Measurements from ENCODE around the gene KCNMB1. TPM values are rescaled to one million over a fixed set of nuclear protein-coding genes. Genes with fewer than 3 reads are reported as not detected.

The KCNMB1 gene
- polyA plus RNA-seq, 1 donor (not counting 4 experiments of a cell fraction or from before 2014, with no cell fraction given), result not detected

GRCh38 chr5:170336065-170336464, 53.1 kb downstream of the KCNMB1 start:
- H3K4me1 ChIP-seq (ENCODE audit: control insufficient read depth, extremely low read depth, insufficient read depth, low read length), result no peaks in the 10 kb centered on the region

GRCh38 chr5:170334626-170335025, 54.5 kb downstream of the KCNMB1 start:
- Histone ChIP-seq H3K4me1 (ENCODE audit: control insufficient read depth, extremely low read depth, insufficient read depth, low read length) (no peaks in the 10 kb centered on the region), H3K27me3 (ENCODE audit: control insufficient read depth, extremely low read depth, insufficient read depth, low read length) (no peaks in the 10 kb centered on the region), H3K79me2 (ENCODE audit: control insufficient read depth, insufficient read depth, low read length) (no peaks in the 10 kb centered on the region), H3K9me3 (ENCODE audit: control insufficient read depth, low read depth, low read length) (no peaks in the 10 kb centered on the region), H4K20me1 (ENCODE audit: control insufficient read depth, extremely low read depth, insufficient read depth, low read length) (no peaks in the 10 kb centered on the region), H3K4me3 (ENCODE audit: control insufficient read depth in 2 of 3, extremely low read depth in 1 of 3, insufficient read depth in 2 of 3, low read depth in 1 of 3, low read length in 3 of 3) (no peak overlapping the region), H3K4me2 (ENCODE audit: control insufficient read depth, extremely low read depth, insufficient read depth, low read depth, low read length) (no peak overlapping the region), H3K36me3 (ENCODE audit: control insufficient read depth in 2 of 2, extremely low read depth in 1 of 2, insufficient read depth in 2 of 2, low read length in 2 of 2) (no peaks in the 10 kb centered on the region), H3K27ac (ENCODE audit: control insufficient read depth, insufficient read depth, low read length) (no peak overlapping the region), H2AFZ (ENCODE audit: control insufficient read depth, low read length) (no peak overlapping the region), H3K9me1 (ENCODE audit: control insufficient read depth, extremely low read depth, insufficient read depth, low read length) (no peaks in the 10 kb centered on the region), H3K9ac (ENCODE audit: control insufficient read depth, extremely low read depth, insufficient read depth, low read length) (no peak overlapping the region)
- dilution Hi-C loops (cut with MboI; ENCODE audit: extremely low pct_ligation_motif_present, low sequenced_read_pairs), result no loop called here
- TF ChIP-seq, protein P1, sequence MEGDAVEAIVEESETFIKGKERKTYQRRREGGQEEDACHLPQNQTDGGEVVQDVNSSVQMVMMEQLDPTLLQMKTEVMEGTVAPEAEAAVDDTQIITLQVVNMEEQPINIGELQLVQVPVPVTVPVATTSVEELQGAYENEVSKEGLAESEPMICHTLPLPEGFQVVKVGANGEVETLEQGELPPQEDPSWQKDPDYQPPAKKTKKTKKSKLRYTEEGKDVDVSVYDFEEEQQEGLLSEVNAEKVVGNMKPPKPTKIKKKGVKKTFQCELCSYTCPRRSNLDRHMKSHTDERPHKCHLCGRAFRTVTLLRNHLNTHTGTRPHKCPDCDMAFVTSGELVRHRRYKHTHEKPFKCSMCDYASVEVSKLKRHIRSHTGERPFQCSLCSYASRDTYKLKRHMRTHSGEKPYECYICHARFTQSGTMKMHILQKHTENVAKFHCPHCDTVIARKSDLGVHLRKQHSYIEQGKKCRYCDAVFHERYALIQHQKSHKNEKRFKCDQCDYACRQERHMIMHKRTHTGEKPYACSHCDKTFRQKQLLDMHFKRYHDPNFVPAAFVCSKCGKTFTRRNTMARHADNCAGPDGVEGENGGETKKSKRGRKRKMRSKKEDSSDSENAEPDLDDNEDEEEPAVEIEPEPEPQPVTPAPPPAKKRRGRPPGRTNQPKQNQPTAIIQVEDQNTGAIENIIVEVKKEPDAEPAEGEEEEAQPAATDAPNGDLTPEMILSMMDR (optimal IDR thresholded peaks at IDR 0.05 in 1 of 3, IDR thresholded peaks at IDR 0.05 in 1 of 3, conservative IDR thresholded peaks at IDR 0.05 in 1 of 3; ENCODE audit: extremely low read depth in 1 of 3, insufficient read depth in 2 of 3, low read length in 3 of 3), result no peak
- TF ChIP-seq EZH2 (IDR thresholded peaks at IDR 0.05; ENCODE audit: low read length), result no peak
- no peak for DNase-seq (ENCODE audit: low read depth, low spot score)
- FAIRE-seq, result no peak

More at GRCh38 chr5:170336065-170336464, 53.1 kb downstream of the KCNMB1 start:
- FAIRE-seq (no peak), DNase-seq (ENCODE audit: low read depth, low spot score) (no peak)
- H3K4me2 ChIP-seq (ENCODE audit: control insufficient read depth, extremely low read depth, insufficient read depth, low read depth, low read length), result no peak overlapping the region
- dilution Hi-C loops (cut with MboI; ENCODE audit: extremely low pct_ligation_motif_present, low sequenced_read_pairs), result no loop called here
- H3K4me3 ChIP-seq (ENCODE audit: control insufficient read depth in 2 of 3, extremely low read depth in 1 of 3, insufficient read depth in 2 of 3, low read depth in 1 of 3, low read length in 3 of 3), result no peak overlapping the region
- no peaks in the 10 kb centered on the region for H3K36me3 ChIP-seq (ENCODE audit: control insufficient read depth in 2 of 2, extremely low read depth in 1 of 2, insufficient read depth in 2 of 2, low read length in 2 of 2)
- no peak overlapping the region for H3K9ac ChIP-seq (ENCODE audit: control insufficient read depth, extremely low read depth, insufficient read depth, low read length)
- H2AFZ ChIP-seq (ENCODE audit: control insufficient read depth, low read length), result no peak overlapping the region
- no peaks in the 10 kb centered on the region for H3K9me1 ChIP-seq (ENCODE audit: control insufficient read depth, extremely low read depth, insufficient read depth, low read length)
- H3K27ac ChIP-seq (ENCODE audit: control insufficient read depth, insufficient read depth, low read length), result no peak overlapping the region
- H4K20me1 ChIP-seq (ENCODE audit: control insufficient read depth, extremely low read depth, insufficient read depth, low read length), result no peaks in the 10 kb centered on the region
- no peaks in the 10 kb centered on the region for H3K27me3 ChIP-seq (ENCODE audit: control insufficient read depth, extremely low read depth, insufficient read depth, low read length)
- TF ChIP-seq, protein P1 (optimal IDR thresholded peaks at IDR 0.05 in 1 of 3, IDR thresholded peaks at IDR 0.05 in 1 of 3, conservative IDR thresholded peaks at IDR 0.05 in 1 of 3; ENCODE audit: extremely low read depth in 1 of 3, insufficient read depth in 2 of 3, low read length in 3 of 3), result no peak
- TF ChIP-seq EZH2 (IDR thresholded peaks at IDR 0.05; ENCODE audit: low read length), result no peak
- H3K79me2 ChIP-seq (ENCODE audit: control insufficient read depth, insufficient read depth, low read length), result no peaks in the 10 kb centered on the region
- H3K9me3 ChIP-seq (ENCODE audit: control insufficient read depth, low read depth, low read length), result no peaks in the 10 kb centered on the region
